Upper lobe of left lung (tissue), 6 donors: Measurements from ENCODE around the gene IQCM. TPM values are rescaled to one million over a fixed set of nuclear protein-coding genes. Genes with fewer than 3 reads are reported as not detected.

Source experiments
- ATAC-seq, 2 donors: fragments of 200-7000 bp; cut with Tn5 transposase; one replicate each; pipeline ENCODE4 v1.9.1; 2022; ENCODE audit warnings: mild to moderate bottlenecking in 2 of 2, moderate library complexity in 2 of 2; ENCODE audit not compliant: low FRiP score in 2 of 2
- DNase-seq, 2 donors: peaks; one replicate each; pipeline ENCODE4 v3.0.0-alpha.2; 2019 to 2020
- H3K27ac ChIP-seq, 4 donors: fragments of 200-600 bp; sonication (generic); one replicate each; pipeline ENCODE4 v1.5.1; 2016 to 2019
- H3K27me3 ChIP-seq, 4 donors: fragments of 200-600 bp; sonication (generic); one replicate each; pipeline ENCODE4 v1.5.1; 2017 to 2019
- H3K36me3 ChIP-seq, 4 donors: fragments of 200-600 bp; sonication (generic); one replicate each; pipeline ENCODE4 v1.5.1; 2016 to 2019
- H3K4me1 ChIP-seq, 4 donors: fragments of 200-600 bp; sonication (generic); one replicate each; pipeline ENCODE4 v1.5.1; 2018 to 2019
- H3K4me3 ChIP-seq, 4 donors: fragments of 200-600 bp; sonication (generic); one replicate each; pipeline ENCODE4 v1.5.1; 2017 to 2019; ENCODE audit warnings: mild to moderate bottlenecking in 2 of 4, moderate library complexity in 1 of 4
- H3K9me3 ChIP-seq, 4 donors: fragments of 200-600 bp; sonication (generic); one replicate each; pipeline ENCODE4 v1.5.1; 2018 to 2019
- EP300 ChIP-seq, 4 donors: sonication (generic); formaldehyde crosslinking; IDR thresholded peaks; one replicate each; pipeline ENCODE4 v1.5.1; 2017; ENCODE audit warnings: antibody characterized with exemption in 4 of 4, control low read depth in 2 of 4
- POLR2A ChIP-seq, 4 donors: fragments of 450-650 bp; IDR thresholded peaks; one replicate each; pipeline ENCODE4 v1.5.1; 2016 to 2017; ENCODE audit warnings: antibody characterized with exemption in 4 of 4, mild to moderate bottlenecking in 2 of 4
- POLR2AphosphoS5 ChIP-seq, 2 donors: sonication (generic); formaldehyde crosslinking; IDR thresholded peaks; one replicate each; pipeline ENCODE4 v1.5.1; 2017; ENCODE audit warnings: antibody characterized with exemption in 2 of 2
- WGBS, 2 donors: methylation state at CpG; one replicate each; pipeline ENCODE4 v1.1.5; 2017 to 2018; 5-methylcytosine and 5-hydroxymethylcytosine counted together
- total RNA-seq, 6 donors: library from RNA; depleted of rRNA in 4 of 6; stranded (reverse); fragments of >200 nt in 4 of 6; gene quantifications; one replicate each; pipeline versions ENCODE4 v1.1.0 to v1.2.1, GENCODE V29; 2016 to 2021
- TF ChIP-seq, protein P1 (sequence below), 6 experiments: fragments of 450-650 bp in 4 of 6; fragments of 200-600 bp in 2 of 6; sonication (generic) in 2 of 6; IDR thresholded peaks; one replicate each; pipeline ENCODE4 v1.5.1; 2016 to 2019; ENCODE audit warnings: antibody characterized with exemption in 6 of 6
- donor health status: DM: no; HTN: no; CAD: no; lungs with moderate emphysema.
- donor health status: DM: no; HTN: yes; CAD: no; lungs with severe emphysema.

IQCM gene
- total RNA-seq, 6 donors from 2014 or later = not detected

- Histone ChIP-seq H3K4me3 (no peak overlapping the region), H3K27me3 (no peaks in the 10 kb centered on the region), H3K4me1 (no peaks in the 10 kb centered on the region), H3K9me3 (no peaks in the 10 kb centered on the region), H3K27ac (no peak overlapping the region), H3K36me3 (no peaks in the 10 kb centered on the region)
- DNase-seq = no peak
- 68 to 73% methylated on average over 3 of the region's 3 CpGs for WGBS, 2 donors
- TF ChIP-seq POLR2AphosphoS5 (IDR thresholded peaks at IDR 0.05) = no peak
- no peak for TF ChIP-seq POLR2A (IDR thresholded peaks at IDR 0.05)
- TF ChIP-seq, protein P1, sequence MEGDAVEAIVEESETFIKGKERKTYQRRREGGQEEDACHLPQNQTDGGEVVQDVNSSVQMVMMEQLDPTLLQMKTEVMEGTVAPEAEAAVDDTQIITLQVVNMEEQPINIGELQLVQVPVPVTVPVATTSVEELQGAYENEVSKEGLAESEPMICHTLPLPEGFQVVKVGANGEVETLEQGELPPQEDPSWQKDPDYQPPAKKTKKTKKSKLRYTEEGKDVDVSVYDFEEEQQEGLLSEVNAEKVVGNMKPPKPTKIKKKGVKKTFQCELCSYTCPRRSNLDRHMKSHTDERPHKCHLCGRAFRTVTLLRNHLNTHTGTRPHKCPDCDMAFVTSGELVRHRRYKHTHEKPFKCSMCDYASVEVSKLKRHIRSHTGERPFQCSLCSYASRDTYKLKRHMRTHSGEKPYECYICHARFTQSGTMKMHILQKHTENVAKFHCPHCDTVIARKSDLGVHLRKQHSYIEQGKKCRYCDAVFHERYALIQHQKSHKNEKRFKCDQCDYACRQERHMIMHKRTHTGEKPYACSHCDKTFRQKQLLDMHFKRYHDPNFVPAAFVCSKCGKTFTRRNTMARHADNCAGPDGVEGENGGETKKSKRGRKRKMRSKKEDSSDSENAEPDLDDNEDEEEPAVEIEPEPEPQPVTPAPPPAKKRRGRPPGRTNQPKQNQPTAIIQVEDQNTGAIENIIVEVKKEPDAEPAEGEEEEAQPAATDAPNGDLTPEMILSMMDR (IDR thresholded peaks at IDR 0.05) = no peak
- no peak for TF ChIP-seq EP300 (IDR thresholded peaks at IDR 0.05)
- no peak for ATAC-seq
These were observed 50.0 kb downstream of the IQCM start for GRCh38 chr4:149765630-149766029.

GRCh38 chr4:149755969-149756368, 59.7 kb downstream of the IQCM start:
- H3K27ac ChIP-seq = no peak overlapping the region
- H3K36me3 ChIP-seq = no peaks in the 10 kb centered on the region
- ATAC-seq = no peak
- H3K27me3 ChIP-seq = no peaks in the 10 kb centered on the region
- no peaks in the 10 kb centered on the region for H3K4me1 ChIP-seq
- no peak for DNase-seq
- no peak overlapping the region for H3K4me3 ChIP-seq
- no peak for TF ChIP-seq POLR2A (IDR thresholded peaks at IDR 0.05)
- TF ChIP-seq POLR2AphosphoS5 (IDR thresholded peaks at IDR 0.05) = no peak
- TF ChIP-seq, protein P1 (IDR thresholded peaks at IDR 0.05) = no peak
- no peak for TF ChIP-seq EP300 (IDR thresholded peaks at IDR 0.05)
- 88 to 96% methylated on average over 2 of the region's 2 CpGs for WGBS, 2 donors
- H3K9me3 ChIP-seq = no peaks in the 10 kb centered on the region

- no peak for DNase-seq
- WGBS, 2 donors = 65 to 84% methylated on average over 3 of the region's 3 CpGs
- Histone ChIP-seq H3K27me3 (no peaks in the 10 kb centered on the region), H3K36me3 (no peaks in the 10 kb centered on the region), H3K27ac (no peak overlapping the region), H3K9me3 (no peaks in the 10 kb centered on the region), H3K4me1 (no peaks in the 10 kb centered on the region), H3K4me3 (no peak overlapping the region)
- ATAC-seq = no peak
- TF ChIP-seq, protein P1 (IDR thresholded peaks at IDR 0.05) = no peak
- TF ChIP-seq POLR2AphosphoS5 (IDR thresholded peaks at IDR 0.05) (no peak), POLR2A (IDR thresholded peaks at IDR 0.05) (no peak), EP300 (IDR thresholded peaks at IDR 0.05) (no peak)
These were observed 61.1 kb downstream of the IQCM start for GRCh38 chr4:149754526-149754925.

DNA sequence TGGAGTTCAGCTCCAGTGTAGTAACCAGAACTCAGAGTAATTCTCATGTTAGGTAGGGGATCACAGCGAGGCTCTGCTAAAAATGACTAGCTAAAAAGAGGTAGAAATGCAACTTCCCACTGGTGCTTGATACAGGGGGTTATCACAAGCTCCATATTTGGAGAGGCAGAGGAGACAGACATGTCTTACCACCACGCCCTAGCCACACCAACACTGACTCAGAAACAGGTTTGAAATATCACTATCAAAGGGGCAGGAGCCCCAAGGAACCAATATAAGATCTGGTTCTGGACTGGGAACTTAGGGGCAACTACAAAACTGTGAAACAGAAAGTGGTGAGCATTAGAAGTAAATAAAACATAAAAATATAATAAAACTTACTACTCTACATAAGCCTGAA, 62.9 kb downstream of the IQCM start:
- no peaks in the 10 kb centered on the region for H3K36me3 ChIP-seq
- DNase-seq (no peak), ATAC-seq (no peak)
- WGBS, 2 donors = 28 to 47% methylated on average over 2 of the region's 2 CpGs
- H3K27me3 ChIP-seq = no peaks in the 10 kb centered on the region
- no peak overlapping the region for H3K27ac ChIP-seq
- no peaks in the 10 kb centered on the region for H3K9me3 ChIP-seq
- no peak for TF ChIP-seq EP300 (IDR thresholded peaks at IDR 0.05)
- no peak for TF ChIP-seq POLR2A (IDR thresholded peaks at IDR 0.05)
- TF ChIP-seq, protein P1 (IDR thresholded peaks at IDR 0.05) = no peak
- TF ChIP-seq POLR2AphosphoS5 (IDR thresholded peaks at IDR 0.05) = no peak
- H3K4me1 ChIP-seq = no peaks in the 10 kb centered on the region
- H3K4me3 ChIP-seq = no peak overlapping the region

DNA sequence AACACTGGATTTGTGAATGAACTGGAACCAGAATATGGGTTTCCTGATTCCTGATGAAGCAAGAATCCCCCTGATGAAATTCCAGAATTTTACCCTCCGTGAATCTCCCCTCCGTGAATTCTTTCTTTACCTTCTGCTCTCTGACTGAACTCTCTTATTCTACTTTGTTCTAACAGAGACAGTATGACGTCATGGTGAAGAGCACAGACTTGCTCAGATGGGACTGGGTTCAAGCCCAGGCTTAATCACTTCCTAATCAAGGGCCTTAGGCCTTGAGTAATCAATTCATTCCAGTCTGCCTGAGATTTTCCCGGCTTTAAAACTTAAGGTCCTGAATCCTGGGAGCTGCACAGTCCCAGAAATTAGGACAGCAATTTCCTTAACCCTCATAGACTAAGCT, 64.5 kb downstream of the IQCM start:
- WGBS, 2 donors = 71 to 78% methylated on average over 4 of the region's 4 CpGs
- ATAC-seq = no peak
- TF ChIP-seq, protein P1 (IDR thresholded peaks at IDR 0.05) = no peak
- TF ChIP-seq POLR2A (IDR thresholded peaks at IDR 0.05) (no peak), EP300 (IDR thresholded peaks at IDR 0.05) (no peak), POLR2AphosphoS5 (IDR thresholded peaks at IDR 0.05) (no peak)

More for the DNA sequence above, 64.5 kb downstream of the IQCM start:
- Histone ChIP-seq H3K4me3 (no peak overlapping the region), H3K4me1 (no peaks in the 10 kb centered on the region), H3K9me3 (no peaks in the 10 kb centered on the region), H3K27me3 (no peaks in the 10 kb centered on the region), H3K36me3 (no peaks in the 10 kb centered on the region), H3K27ac (no peak overlapping the region)
- DNase-seq = no peak
